WTC11 (cell line): Measurements from ENCODE around the gene IPO9. TPM values are rescaled to one million over a fixed set of nuclear protein-coding genes. Genes with fewer than 3 reads are reported as not detected.

Experiments
- ATAC-seq: fragments of 200-7000 bp; cut with Tn5 transposase; 2 replicates; pipeline ENCODE4 v1.10.0; 2021; ENCODE audit warnings: mild to moderate bottlenecking, moderate library complexity
- CTCF ChIA-PET: fragments of 300-600 bp; sonication (Branson Sonifier 250); formaldehyde crosslinking; loops from one replicate; lab custom pipeline; 2021; ENCODE audit warnings: antibody characterized with exemption; lab: Charles Lee
- POLR2A ChIA-PET: fragments of 350-600 bp; sonication (Branson Sonifier 250); formaldehyde crosslinking; loops from one replicate; lab custom pipeline; 2021; ENCODE audit warnings: antibody characterized with exemption; lab: Charles Lee
- DNase-seq: peaks from one replicate; pipeline ENCODE4 v3.0.0; 2021; ENCODE audit warnings: low spot score
- H3K27ac Mint-ChIP-seq: 2 replicates; pipeline ENCODE4 v1.8.0; 2021; ENCODE audit warnings: mixed read lengths
- H3K27me3 Mint-ChIP-seq: 2 replicates; pipeline ENCODE4 v1.8.0; 2021; ENCODE audit warnings: low read depth, mild to moderate bottlenecking, moderate library complexity, mixed read lengths
- H3K36me3 Mint-ChIP-seq: 2 replicates; pipeline ENCODE4 v1.8.0; 2021; ENCODE audit warnings: mixed read lengths
- H3K4me1 Mint-ChIP-seq: 2 replicates; pipeline ENCODE4 v1.8.0; 2022; ENCODE audit warnings: mixed read lengths
- H3K4me3 Mint-ChIP-seq: 2 replicates; pipeline ENCODE4 v1.8.0; 2021; ENCODE audit warnings: mild to moderate bottlenecking, moderate library complexity, mixed read lengths
- H3K9me3 Mint-ChIP-seq: 2 replicates; pipeline ENCODE4 v1.8.0; 2021; ENCODE audit warnings: mixed read lengths
- ATF1 ChIP-seq: sonication (generic); formaldehyde crosslinking; IDR thresholded peaks from 2 replicates; pipeline ENCODE4 v1.8.1; 2023; ENCODE audit warnings: mild to moderate bottlenecking, moderate library complexity, missing genetic modification reagents
- ATF6 ChIP-seq: sonication (generic); formaldehyde crosslinking; IDR thresholded peaks from 2 replicates; pipeline ENCODE4 v1.8.1; 2023; ENCODE audit warnings: mild to moderate bottlenecking, missing genetic modification reagents
- E2F4 ChIP-seq: sonication (generic); formaldehyde crosslinking; IDR thresholded peaks from 2 replicates; pipeline ENCODE4 v1.8.1; 2022; ENCODE audit warnings: low read depth, mild to moderate bottlenecking, moderate library complexity, missing genetic modification reagents, borderline replicate concordance
- ELF4 ChIP-seq: sonication (generic); formaldehyde crosslinking; IDR thresholded peaks from 2 replicates; pipeline ENCODE4 v1.8.1; 2022; ENCODE audit warnings: low read depth, mild to moderate bottlenecking, moderate library complexity, missing genetic modification reagents
- FOXP4 ChIP-seq: sonication (generic); formaldehyde crosslinking; IDR thresholded peaks from 2 replicates; pipeline ENCODE4 v1.8.0; 2022; ENCODE audit warnings: mild to moderate bottlenecking, missing genetic modification reagents
- HMGA2 ChIP-seq: fragments of 250-450 bp; sonication (Bioruptor Pico); IDR thresholded peaks from 2 replicates; pipeline ENCODE4 v1.4.0; 2021; ENCODE audit warnings: mild to moderate bottlenecking, moderate library complexity
- IRF2 ChIP-seq: sonication (generic); formaldehyde crosslinking; IDR thresholded peaks from 2 replicates; pipeline ENCODE4 v1.8.0; 2022; ENCODE audit warnings: low read depth, missing genetic modification reagents, borderline replicate concordance
- KAT7 ChIP-seq: sonication (generic); formaldehyde crosslinking; IDR thresholded peaks from 2 replicates; pipeline ENCODE4 v1.8.1; 2023; ENCODE audit warnings: missing genetic modification reagents, mild to moderate bottlenecking, borderline replicate concordance
- NFE2L1 ChIP-seq: sonication (generic); formaldehyde crosslinking; IDR thresholded peaks from 2 replicates; pipeline ENCODE4 v1.8.1; 2023; ENCODE audit warnings: missing genetic modification reagents
- PRRX2 ChIP-seq: fragments of 250-450 bp; sonication (Bioruptor Pico); IDR thresholded peaks from 2 replicates; pipeline ENCODE4 v1.8.0; 2021; ENCODE audit warnings: mild to moderate bottlenecking
- RORB ChIP-seq: fragments of 250-450 bp; sonication (Bioruptor Pico); IDR thresholded peaks from 2 replicates; pipeline ENCODE4 v1.9.0; 2021; ENCODE audit warnings: mild to moderate bottlenecking
- SOX15 ChIP-seq: fragments of 250-450 bp; sonication (Bioruptor Pico); IDR thresholded peaks from 2 replicates; pipeline ENCODE4 v1.9.0; 2021; ENCODE audit warnings: mild to moderate bottlenecking
- STAT6 ChIP-seq: sonication (generic); formaldehyde crosslinking; conservative IDR thresholded peaks from 2 replicates; pipeline ENCODE4 v1.8.1; 2023; ENCODE audit warnings: mild to moderate bottlenecking, low read depth, missing genetic modification reagents, moderate library complexity
- TCF7 ChIP-seq: sonication (generic); formaldehyde crosslinking; IDR thresholded peaks from 2 replicates; pipeline ENCODE4 v1.8.0; 2022; ENCODE audit warnings: mild to moderate bottlenecking, low read depth, missing genetic modification reagents, moderate library complexity
- TEAD1 ChIP-seq: sonication (generic); formaldehyde crosslinking; IDR thresholded peaks from 2 replicates; pipeline ENCODE4 v1.8.0; 2022; ENCODE audit warnings: mild to moderate bottlenecking, missing genetic modification reagents
- ZMAT4 ChIP-seq: fragments of 250-450 bp; sonication (Bioruptor Pico); IDR thresholded peaks from 2 replicates; pipeline ENCODE4 v1.9.0; 2021; ENCODE audit warnings: mild to moderate bottlenecking
- ZNF121 ChIP-seq: sonication (generic); formaldehyde crosslinking; IDR thresholded peaks from 2 replicates; pipeline ENCODE4 v1.8.0; 2023; ENCODE audit warnings: missing genetic modification reagents
- ZNF317 ChIP-seq: sonication (generic); formaldehyde crosslinking; IDR thresholded peaks from 2 replicates; pipeline ENCODE4 v1.8.1; 2023; ENCODE audit warnings: low read depth, mild to moderate bottlenecking, moderate library complexity, missing genetic modification reagents, borderline replicate concordance
- ZNF425 ChIP-seq: fragments of 250-450 bp; sonication (Bioruptor Pico); conservative IDR thresholded peaks from 2 replicates; pipeline ENCODE4 v1.9.0; 2021; ENCODE audit warnings: mild to moderate bottlenecking
- ZSCAN18 ChIP-seq: fragments of 250-450 bp; sonication (Bioruptor Pico); IDR thresholded peaks from 2 replicates; pipeline ENCODE4 v2.1.2; 2022; ENCODE audit warnings: mild to moderate bottlenecking, moderate library complexity
- total RNA-seq: library from RNA; stranded (reverse); gene quantifications from 3 replicates; pipeline ENCODE4 v1.2.3, GENCODE V29; 2021
- TF ChIP-seq, protein P1 (sequence below): sonication (generic); formaldehyde crosslinking; IDR thresholded peaks from 2 replicates; pipeline ENCODE4 v1.8.1; 2022; ENCODE audit warnings: mild to moderate bottlenecking, moderate library complexity, missing genetic modification reagents
- TF ChIP-seq, protein P2 (sequence below): sonication (generic); formaldehyde crosslinking; IDR thresholded peaks from 2 replicates; pipeline ENCODE4 v1.8.1; 2023; ENCODE audit warnings: mild to moderate bottlenecking, missing genetic modification reagents, moderate library complexity

IPO9 gene
- total RNA-seq, 1 experiment from 2014 or later: 97.2 TPM

GRCh38 chr1:201800246-201800645 is 28.7 kb upstream of the IPO9 start:
- Mint-ChIP-seq H3K4me1 (no peaks in the 10 kb centered on the region), H3K9me3 (no peaks in the 10 kb centered on the region), H3K27ac (no peak overlapping the region), H3K27me3 (no peaks in the 10 kb centered on the region), H3K4me3 (no peak overlapping the region), H3K36me3 (peaks cover 52% of the 10 kb centered on the region)
- DNase-seq (no peak), ATAC-seq (no peak)
- ChIA-PET CTCF (no interaction called here), POLR2A (no interaction called here)
- TF ChIP-seq TEAD1 (CRISPR knock-in tag): no peak
- TF ChIP-seq HMGA2: no peak
- TF ChIP-seq NFE2L1: no peak
- no peak for TF ChIP-seq ZNF317 (CRISPR knock-in tag)
- no peak for TF ChIP-seq IRF2 (CRISPR knock-in tag)
- no peak for TF ChIP-seq STAT6 (CRISPR knock-in tag)
- no peak for TF ChIP-seq ZNF121 (CRISPR knock-in tag)
- TF ChIP-seq, protein P1, sequence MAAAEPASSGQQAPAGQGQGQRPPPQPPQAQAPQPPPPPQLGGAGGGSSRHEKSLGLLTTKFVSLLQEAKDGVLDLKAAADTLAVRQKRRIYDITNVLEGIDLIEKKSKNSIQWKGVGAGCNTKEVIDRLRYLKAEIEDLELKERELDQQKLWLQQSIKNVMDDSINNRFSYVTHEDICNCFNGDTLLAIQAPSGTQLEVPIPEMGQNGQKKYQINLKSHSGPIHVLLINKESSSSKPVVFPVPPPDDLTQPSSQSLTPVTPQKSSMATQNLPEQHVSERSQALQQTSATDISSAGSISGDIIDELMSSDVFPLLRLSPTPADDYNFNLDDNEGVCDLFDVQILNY: no peak

DNA sequence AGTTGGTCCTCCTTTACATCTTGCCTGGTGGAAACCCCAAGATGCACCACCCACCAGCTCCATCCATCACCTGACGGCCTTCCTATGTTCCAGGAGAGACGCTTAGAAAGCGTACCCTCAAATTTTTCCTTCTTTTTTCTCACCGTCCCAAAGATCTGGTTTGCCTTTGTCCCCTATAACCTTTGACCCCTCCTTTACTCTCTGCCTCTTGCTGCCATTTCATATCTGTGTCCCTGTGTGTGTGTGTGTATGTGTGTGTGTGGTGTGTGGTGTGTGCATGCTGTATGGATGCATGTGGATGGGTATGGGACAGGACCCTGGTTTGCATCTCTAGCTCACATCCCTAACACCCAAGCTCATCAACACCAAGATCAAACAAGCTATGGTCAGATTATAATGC is 22.2 kb upstream of the IPO9 start:
- Mint-ChIP-seq H3K36me3 (peaks cover 65% of the 10 kb centered on the region), H3K9me3 (no peaks in the 10 kb centered on the region), H3K4me1 (no peaks in the 10 kb centered on the region)
- no peak for DNase-seq
- TF ChIP-seq, protein P2, sequence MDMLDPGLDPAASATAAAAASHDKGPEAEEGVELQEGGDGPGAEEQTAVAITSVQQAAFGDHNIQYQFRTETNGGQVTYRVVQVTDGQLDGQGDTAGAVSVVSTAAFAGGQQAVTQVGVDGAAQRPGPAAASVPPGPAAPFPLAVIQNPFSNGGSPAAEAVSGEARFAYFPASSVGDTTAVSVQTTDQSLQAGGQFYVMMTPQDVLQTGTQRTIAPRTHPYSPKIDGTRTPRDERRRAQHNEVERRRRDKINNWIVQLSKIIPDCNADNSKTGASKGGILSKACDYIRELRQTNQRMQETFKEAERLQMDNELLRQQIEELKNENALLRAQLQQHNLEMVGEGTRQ (CRISPR knock-in tag): no peak
- TF ChIP-seq ZNF425 (CRISPR knock-in tag): no peak
- TF ChIP-seq KAT7 (CRISPR knock-in tag): no peak
- TF ChIP-seq ATF6 (CRISPR knock-in tag): no peak
- TF ChIP-seq ZNF121 (CRISPR knock-in tag): no peak
- TF ChIP-seq E2F4 (CRISPR knock-in tag): no peak
- TF ChIP-seq TCF7 (CRISPR knock-in tag): no peak
- TF ChIP-seq ZMAT4: no peak
- no peak for TF ChIP-seq FOXP4
- TF ChIP-seq RORB (CRISPR knock-in tag): no peak
- TF ChIP-seq ZSCAN18 (CRISPR knock-in tag): no peak
- TF ChIP-seq HMGA2: no peak
- no peak for TF ChIP-seq ATF1 (CRISPR knock-in tag)
- no peak for TF ChIP-seq ELF4 (CRISPR knock-in tag)
- TF ChIP-seq PRRX2 (CRISPR knock-in tag): no peak
- no peak for TF ChIP-seq SOX15
- TF ChIP-seq, all 79 proteins: peak for 0
- no peak overlapping the region for H3K27ac Mint-ChIP-seq
- no peak overlapping the region for H3K4me3 Mint-ChIP-seq
- POLR2A ChIA-PET: no interaction called here
- no peaks in the 10 kb centered on the region for H3K27me3 Mint-ChIP-seq
- CTCF ChIA-PET: interaction anchor here (1.0 to 1.8 kb wide), 3 partner anchors 14 to 89 kb away, joined by 3 to 7 read pairs (median 4); partner anchors contain the start of gene IPO9
- ATAC-seq: no peak
